HepG2 (cell line): Measurements from ENCODE around the gene HTATSF1. TPM values are rescaled to one million over a fixed set of nuclear protein-coding genes. Genes with fewer than 3 reads are reported as not detected.

Source experiments
- ATAC-seq: fragments of 200-7000 bp; cut with Tn5 transposase; 3 replicates; pipeline ENCODE4 v1.9.1; 2020; ENCODE audit warnings: mild to moderate bottlenecking, moderate library complexity
- BruUV-seq: library from RNA; stranded (reverse); fragments of 400-500 nt; replicated peaks from 2 replicates; lab custom pipeline; 2021; lab: Mats Ljungman, UMichigan
- CTCF ChIA-PET: fragments of 300-600 bp; formaldehyde crosslinking; extraction: SDS; loops from one replicate; lab custom pipeline; 2021; ENCODE audit warnings: low total read pairs, inconsistent platforms, low intra/inter-chr PET ratio; lab: Yijun Ruan, JAX
- POLR2A ChIA-PET: fragments of 350-600 bp; sonication (Branson Sonifier 250); formaldehyde crosslinking; loops from one replicate; lab custom pipeline; 2020; ENCODE audit warnings: antibody characterized with exemption, inconsistent platforms; lab: Yijun Ruan, JAX
- DNase-seq: peaks from one replicate; pipeline ENCODE4 v3.0.0-alpha.2; 2015; ENCODE audit warnings: low spot score
- FAIRE-seq: peaks from 3 replicates; lab custom pipeline; 2011; peaks lifted over from hg19 to GRCh38; lab: Jason Lieb, UNC
- H2AFZ ChIP-seq: one replicate; pipeline ENCODE4 v1.6.1; 2011; ENCODE audit warnings: low read length, inconsistent platforms
- H3K27ac ChIP-seq: fragments of 300-600 bp; 3 replicates; pipeline ENCODE4 v1.8.0; 2011; ENCODE audit warnings: mixed run types, mild to moderate bottlenecking, mixed read lengths, low read length, inconsistent platforms; ENCODE audit not compliant: insufficient read depth; ENCODE audit errors: extremely low read length
- H3K27me3 ChIP-seq, 2 experiments: fragments of 200-600 bp in 1 of 2; 2 replicates in 1 of 2; 3 replicates in 1 of 2; pipeline versions ENCODE4 v1.6.0 to v1.8.0; 2011; ENCODE audit warnings: low read length in 2 of 2, mild to moderate bottlenecking in 2 of 2, moderate library complexity in 2 of 2, inconsistent platforms in 1 of 2; ENCODE audit not compliant: insufficient read depth in 2 of 2, control insufficient read depth in 1 of 2
- H3K36me3 ChIP-seq, 2 experiments: fragments of 200-600 bp in 1 of 2; replicated peaks in 1 of 2; 2 replicates in 1 of 2; 3 replicates in 1 of 2; pipeline versions ENCODE4 v1.5.1 to v1.8.0; 2011; ENCODE audit warnings: low read length in 2 of 2, inconsistent platforms in 1 of 2; ENCODE audit not compliant: insufficient read depth in 2 of 2, control insufficient read depth in 1 of 2
- H3K4me1 ChIP-seq: 2 replicates; pipeline ENCODE4 v1.5.1; 2012; ENCODE audit warnings: low read length, inconsistent platforms; ENCODE audit not compliant: insufficient read depth
- H3K4me2 ChIP-seq: 2 replicates; pipeline ENCODE4 v1.6.0; 2011; ENCODE audit warnings: low read depth, low read length, inconsistent platforms
- H3K4me3 ChIP-seq, 3 experiments: fragments of 200-600 bp in 1 of 3; sonication (generic), shearing (Covaris generic) in 1 of 3; replicated peaks in 1 of 3; 2 replicates each; pipeline ENCODE4 v1.5.1; 2011 to 2016; ENCODE audit warnings: low read length in 3 of 3, inconsistent platforms in 2 of 3, low read depth in 2 of 3, mild to moderate bottlenecking in 2 of 3, control low read depth in 1 of 3, mixed read lengths in 1 of 3; ENCODE audit not compliant: insufficient read depth in 1 of 3
- H3K79me2 ChIP-seq: one replicate; pipeline ENCODE4 v1.6.1; 2011; ENCODE audit warnings: low read length, inconsistent platforms; ENCODE audit not compliant: insufficient read depth
- H3K9ac ChIP-seq: 2 replicates; pipeline ENCODE4 v1.6.0; 2011; ENCODE audit warnings: mild to moderate bottlenecking, low read depth, low read length, inconsistent platforms; ENCODE audit not compliant: insufficient read depth
- H3K9me3 ChIP-seq: 2 replicates; pipeline ENCODE4 v1.5.1; 2012; ENCODE audit warnings: mild to moderate bottlenecking, low read length
- H4K20me1 ChIP-seq: 2 replicates; pipeline ENCODE4 v1.6.0; 2011; ENCODE audit warnings: inconsistent platforms, mild to moderate bottlenecking, low read length, moderate library complexity; ENCODE audit not compliant: insufficient read depth
- GATAD1 ChIP-seq: IDR thresholded peaks from 2 replicates; pipeline ENCODE4 v1.6.1; 2016; ENCODE audit warnings: missing genetic modification reagents, missing compliant biosample characterization
- HDAC2 ChIP-seq: sonication (generic); formaldehyde crosslinking; IDR thresholded peaks from 2 replicates; pipeline ENCODE4 v1.4.0; 2020; ENCODE audit warnings: missing genetic modification reagents
- ZFY ChIP-seq: sonication (generic); formaldehyde crosslinking; IDR thresholded peaks from 2 replicates; pipeline ENCODE4 v1.4.0; 2020; ENCODE audit warnings: missing genetic modification reagents
- ZNF326 ChIP-seq: sonication (generic); formaldehyde crosslinking; IDR thresholded peaks from 2 replicates; pipeline ENCODE4 v1.4.0; 2020; ENCODE audit warnings: missing genetic modification reagents, borderline replicate concordance
- ZNF343 ChIP-seq: sonication (generic); formaldehyde crosslinking; IDR thresholded peaks from 2 replicates; pipeline ENCODE4 v1.4.0; 2020; ENCODE audit warnings: mild to moderate bottlenecking, missing genetic modification reagents
- ZNF512 ChIP-seq: sonication (generic); formaldehyde crosslinking; IDR thresholded peaks from 2 replicates; pipeline ENCODE4 v1.4.0; 2020; ENCODE audit warnings: mild to moderate bottlenecking, missing genetic modification reagents
- ZNF841 ChIP-seq: sonication (generic); formaldehyde crosslinking; IDR thresholded peaks from 2 replicates; pipeline ENCODE4 v1.8.1; 2023; ENCODE audit warnings: missing genetic modification reagents, borderline replicate concordance
- WGBS: methylation state at CpG from one replicate; pipeline ENCODE4 v1.1.6; 2017; ENCODE audit warnings: low lambda C conversion rate; 5-methylcytosine and 5-hydroxymethylcytosine counted together
- in situ Hi-C: cut with HindIII; loops from 2 replicates; pipeline ENCODE4 v1.10.0; 2017; ENCODE audit warnings: low pct_unique_long_range_greater_than_20kb; ENCODE audit not compliant: extremely low pct_ligation_motif_present
- intact Hi-C: fragments of 100-400 bp; cut with micrococcal nuclease; formaldehyde crosslinking; loops from one replicate; pipeline ENCODE4 v1.10.0; 2022; ENCODE audit not compliant: unreplicated experiment
- polyA plus RNA-seq, 8 experiments: library from polyadenylated mRNA; depleted of rRNA in 3 of 8; stranded (reverse) in 7 of 8; unstranded in 1 of 8; fragments of >200 nt; fragmentation: Illumina TruSeq in 4 of 8; extraction: Trizol in 4 of 8; gene quantifications; 2 replicates each; pipeline versions ENCODE4 v1.2.1 to v1.2.3, GENCODE V29; 2011 to 2016; ENCODE audit warnings: low read depth in 4 of 8, missing spikeins in 1 of 8, mixed read lengths in 1 of 8; ENCODE audit not compliant: insufficient read depth in 1 of 8
- total RNA-seq, 5 experiments: library from RNA; depleted of rRNA; stranded (reverse); fragments of >200 nt; fragmentation: Illumina TruSeq; extraction: Trizol; gene quantifications; 2 replicates each; pipeline ENCODE4 v1.2.3, GENCODE V29; 2016; ENCODE audit warnings: low read depth in 1 of 5
- TF ChIP-seq, protein P1 (sequence below): sonication (generic); formaldehyde crosslinking; IDR thresholded peaks from 2 replicates; pipeline ENCODE4 v1.4.0; 2020; ENCODE audit warnings: low read depth, missing genetic modification reagents
- TF ChIP-seq, protein P2 (sequence below): sonication (generic); formaldehyde crosslinking; conservative IDR thresholded peaks from 2 replicates; pipeline ENCODE4 v1.4.0; 2020; ENCODE audit warnings: missing genetic modification reagents

HTATSF1 gene
- total and polyA plus RNA-seq, 2 of the 13 experiments (the other 11 are each of a cell fraction or from before 2014, with no cell fraction given) = 0.57 to 40.5 TPM

- POLR2A ChIA-PET = no interaction called here
- TF ChIP-seq, protein P1, sequence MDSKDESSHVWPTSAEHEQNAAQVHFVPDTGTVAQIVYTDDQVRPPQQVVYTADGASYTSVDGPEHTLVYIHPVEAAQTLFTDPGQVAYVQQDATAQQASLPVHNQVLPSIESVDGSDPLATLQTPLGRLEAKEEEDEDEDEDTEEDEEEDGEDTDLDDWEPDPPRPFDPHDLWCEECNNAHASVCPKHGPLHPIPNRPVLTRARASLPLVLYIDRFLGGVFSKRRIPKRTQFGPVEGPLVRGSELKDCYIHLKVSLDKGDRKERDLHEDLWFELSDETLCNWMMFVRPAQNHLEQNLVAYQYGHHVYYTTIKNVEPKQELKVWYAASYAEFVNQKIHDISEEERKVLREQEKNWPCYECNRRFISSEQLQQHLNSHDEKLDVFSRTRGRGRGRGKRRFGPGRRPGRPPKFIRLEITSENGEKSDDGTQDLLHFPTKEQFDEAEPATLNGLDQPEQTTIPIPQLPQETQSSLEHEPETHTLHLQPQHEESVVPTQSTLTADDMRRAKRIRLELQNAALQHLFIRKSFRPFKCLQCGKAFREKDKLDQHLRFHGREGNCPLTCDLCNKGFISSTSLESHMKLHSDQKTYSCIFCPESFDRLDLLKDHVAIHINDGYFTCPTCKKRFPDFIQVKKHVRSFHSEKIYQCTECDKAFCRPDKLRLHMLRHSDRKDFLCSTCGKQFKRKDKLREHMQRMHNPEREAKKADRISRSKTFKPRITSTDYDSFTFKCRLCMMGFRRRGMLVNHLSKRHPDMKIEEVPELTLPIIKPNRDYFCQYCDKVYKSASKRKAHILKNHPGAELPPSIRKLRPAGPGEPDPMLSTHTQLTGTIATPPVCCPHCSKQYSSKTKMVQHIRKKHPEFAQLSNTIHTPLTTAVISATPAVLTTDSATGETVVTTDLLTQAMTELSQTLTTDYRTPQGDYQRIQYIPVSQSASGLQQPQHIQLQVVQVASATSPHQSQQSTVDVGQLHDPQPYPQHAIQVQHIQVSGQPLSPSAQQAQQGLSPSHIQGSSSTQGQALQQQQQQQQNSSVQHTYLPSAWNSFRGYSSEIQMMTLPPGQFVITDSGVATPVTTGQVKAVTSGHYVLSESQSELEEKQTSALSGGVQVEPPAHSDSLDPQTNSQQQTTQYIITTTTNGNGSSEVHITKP (CRISPR knock-in tag) = no peak
- TF ChIP-seq, protein P2, sequence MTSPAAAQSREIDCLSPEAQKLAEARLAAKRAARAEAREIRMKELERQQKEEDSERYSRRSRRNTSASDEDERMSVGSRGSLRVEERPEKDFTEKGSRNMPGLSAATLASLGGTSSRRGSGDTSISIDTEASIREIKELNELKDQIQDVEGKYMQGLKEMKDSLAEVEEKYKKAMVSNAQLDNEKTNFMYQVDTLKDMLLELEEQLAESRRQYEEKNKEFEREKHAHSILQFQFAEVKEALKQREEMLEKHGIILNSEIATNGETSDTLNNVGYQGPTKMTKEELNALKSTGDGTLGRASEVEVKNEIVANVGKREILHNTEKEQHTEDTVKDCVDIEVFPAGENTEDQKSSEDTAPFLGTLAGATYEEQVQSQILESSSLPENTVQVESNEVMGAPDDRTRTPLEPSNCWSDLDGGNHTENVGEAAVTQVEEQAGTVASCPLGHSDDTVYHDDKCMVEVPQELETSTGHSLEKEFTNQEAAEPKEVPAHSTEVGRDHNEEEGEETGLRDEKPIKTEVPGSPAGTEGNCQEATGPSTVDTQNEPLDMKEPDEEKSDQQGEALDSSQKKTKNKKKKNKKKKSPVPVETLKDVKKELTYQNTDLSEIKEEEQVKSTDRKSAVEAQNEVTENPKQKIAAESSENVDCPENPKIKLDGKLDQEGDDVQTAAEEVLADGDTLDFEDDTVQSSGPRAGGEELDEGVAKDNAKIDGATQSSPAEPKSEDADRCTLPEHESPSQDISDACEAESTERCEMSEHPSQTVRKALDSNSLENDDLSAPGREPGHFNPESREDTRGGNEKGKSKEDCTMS (CRISPR knock-in tag) = no peak
- no peak for TF ChIP-seq ZFY (CRISPR knock-in tag)
- TF ChIP-seq ZNF841 = no peak
- TF ChIP-seq ZNF326 = no peak
- no peak for TF ChIP-seq ZNF343 (CRISPR knock-in tag)
- TF ChIP-seq ZNF512 (CRISPR knock-in tag) = no peak
- TF ChIP-seq GATAD1 (CRISPR knock-in tag) = no peak
- TF ChIP-seq HDAC2 = no peak
- Histone ChIP-seq H3K9ac (no peak overlapping the region), H3K27ac (no peak overlapping the region), H3K27me3 (no peaks in the 10 kb centered on the region), H2AFZ (no peak overlapping the region), H3K4me1 (no peaks in the 10 kb centered on the region), H3K9me3 (no peaks in the 10 kb centered on the region), H3K79me2 (no peaks in the 10 kb centered on the region), H4K20me1 (no peaks in the 10 kb centered on the region), H3K36me3 (no peaks in the 10 kb centered on the region), H3K4me2 (no peak overlapping the region), H3K4me3 (no peak overlapping the region)
- CTCF ChIA-PET = no interaction called here
- FAIRE-seq = no peak
- 0% methylated on average over 1 of the region's 3 CpGs for WGBS
- DNase-seq = no peak
- intact Hi-C loops = no loop called here
- no TSS peak for BruUV-seq
- in situ Hi-C loops = no loop called here
- ATAC-seq = no peak
Observed at GRCh38 chrX:136546371-136546781, 49.0 kb downstream of the HTATSF1 start.
